CD4-positive, alpha-beta T cell (primary cell): ENCODE data around the gene KHDC1. TPM values are rescaled to one million over a fixed set of nuclear protein-coding genes. Genes with fewer than 3 reads are reported as not detected.
"Not testable (repeated sequence)": the region's sequence is repeated elsewhere in the genome, so short reads cannot be mapped to it uniquely, and the experiment has no call there.

ENCODE experiments used
- ATAC-seq: fragments of 200-7000 bp; cut with Tn5 transposase; one replicate; pipeline ENCODE4 v1.10.0; 2022; ENCODE audit warnings: mild to moderate bottlenecking; ENCODE audit not compliant: poor library complexity
- CTCF ChIA-PET: fragments of 350-600 bp; sonication (Branson Sonifier 250); formaldehyde crosslinking; loops from one replicate; lab custom pipeline; 2021; ENCODE audit warnings: antibody characterized with exemption, inconsistent platforms; lab: Charles Lee
- POLR2A ChIA-PET: fragments of 350-600 bp; sonication (Branson Sonifier 250); formaldehyde crosslinking; loops from one replicate; lab custom pipeline; 2021; ENCODE audit warnings: antibody characterized with exemption, inconsistent platforms; lab: Charles Lee
- DNase-seq, 14 experiments: peaks; one replicate each; pipeline ENCODE4 v3.0.0-alpha.2; 2013 to 2020; ENCODE audit warnings: mixed read lengths in 2 of 14
- H3K27ac ChIP-seq, 2 donors: one replicate each; pipeline versions ENCODE4 v1.5.1 to v1.7.0; 2013; ENCODE audit warnings: low read length in 2 of 2, low read depth in 1 of 2, mild to moderate bottlenecking in 1 of 2
- H3K27me3 ChIP-seq, 2 experiments: 1 replicate in 1 of 2; 2 replicates in 1 of 2; pipeline versions ENCODE4 v1.6.1 to v1.7.0; 2013; ENCODE audit warnings: low read length in 2 of 2, control low read depth in 1 of 2, mild to moderate bottlenecking in 1 of 2, moderate library complexity in 1 of 2; ENCODE audit not compliant: insufficient read depth in 2 of 2, control insufficient read depth in 1 of 2
- H3K36me3 ChIP-seq: one replicate; pipeline ENCODE4 v1.6.1; 2013; ENCODE audit warnings: low read length, control low read depth; ENCODE audit not compliant: insufficient read depth
- H3K4me1 ChIP-seq: one replicate; pipeline ENCODE4 v1.6.1; 2013; ENCODE audit warnings: low read length, control low read depth; ENCODE audit not compliant: insufficient read depth
- H3K4me3 ChIP-seq: one replicate; pipeline ENCODE4 v1.5.1; 2013; ENCODE audit warnings: mild to moderate bottlenecking, low read length, moderate library complexity
- H3K9me3 ChIP-seq, 2 experiments: 1 replicate in 1 of 2; 2 replicates in 1 of 2; pipeline versions ENCODE4 v1.6.1 to v1.7.0; 2013; ENCODE audit warnings: low read length in 2 of 2, mild to moderate bottlenecking in 2 of 2, control low read depth in 1 of 2, moderate library complexity in 1 of 2; ENCODE audit not compliant: control insufficient read depth in 1 of 2, insufficient read depth in 1 of 2
- H3K27ac Mint-ChIP-seq: one replicate; pipeline ENCODE4 v1.8.0; 2020; ENCODE audit warnings: mixed read lengths
- H3K27me3 Mint-ChIP-seq: one replicate; pipeline ENCODE4 v1.8.0; 2021; ENCODE audit warnings: mixed read lengths
- H3K36me3 Mint-ChIP-seq: one replicate; pipeline ENCODE4 v1.8.0; 2021; ENCODE audit warnings: low read depth, mixed read lengths
- H3K4me1 Mint-ChIP-seq: one replicate; pipeline ENCODE4 v1.8.0; 2021; ENCODE audit warnings: low read depth, mixed read lengths
- H3K4me3 Mint-ChIP-seq: one replicate; pipeline ENCODE4 v1.8.0; 2020; ENCODE audit warnings: mild to moderate bottlenecking, mixed read lengths
- H3K9me3 Mint-ChIP-seq: one replicate; pipeline ENCODE4 v1.8.0; 2020; ENCODE audit warnings: mixed read lengths
- intact Hi-C, 2 experiments: fragments of 100-400 bp; cut with DNase I in 1 of 2; cut with micrococcal nuclease in 1 of 2; formaldehyde crosslinking; loops; one replicate each; pipeline versions ENCODE4 v1.15.1 to v1.9.0; 2023 to 2025; cut with DNase I, micrococcal nuclease
- total RNA-seq, 174 experiments: library from RNA in 2 of 174; stranded (reverse) in 2 of 174; gene quantifications; one replicate each; pipeline ENCODE4 v1.2.3 and lab custom pipeline; 2021 to 2026
- TF ChIP-seq, protein P1 (sequence below): fragments of 200-600 bp; IDR thresholded peaks from one replicate; pipeline ENCODE4 v1.8.0; 2022; ENCODE audit warnings: antibody characterized with exemption, mild to moderate bottlenecking

KHDC1 gene
- total RNA-seq, 2 experiments from 2014 or later: 0.71 to 1.2 TPM

- ChIA-PET CTCF (no interaction called here), POLR2A (no interaction called here)
- Histone ChIP-seq H3K27ac (no peak overlapping the region), H3K9me3 (peaks cover 0 to under 1% of the 10 kb centered on the region in 2 experiments), H3K36me3 (no peaks in the 10 kb centered on the region), H3K4me3 (peak overlapping the region; percentile 90), H3K4me1 (peaks cover 17% of the 10 kb centered on the region), H3K27me3 (peaks cover 0 to 3% of the 10 kb centered on the region in 2 experiments)
- intact Hi-C loops: no loop called here
- peaks cover 6% of the 10 kb centered on the region for H3K36me3 Mint-ChIP-seq
- ATAC-seq (peak; percentile 37), DNase-seq (no peak)
- H3K27me3 Mint-ChIP-seq: peaks cover 51% of the 10 kb centered on the region
- H3K4me1 Mint-ChIP-seq: peaks cover 15% of the 10 kb centered on the region
- peak overlapping the region; percentile 95 for H3K4me3 Mint-ChIP-seq
- TF ChIP-seq, protein P1, sequence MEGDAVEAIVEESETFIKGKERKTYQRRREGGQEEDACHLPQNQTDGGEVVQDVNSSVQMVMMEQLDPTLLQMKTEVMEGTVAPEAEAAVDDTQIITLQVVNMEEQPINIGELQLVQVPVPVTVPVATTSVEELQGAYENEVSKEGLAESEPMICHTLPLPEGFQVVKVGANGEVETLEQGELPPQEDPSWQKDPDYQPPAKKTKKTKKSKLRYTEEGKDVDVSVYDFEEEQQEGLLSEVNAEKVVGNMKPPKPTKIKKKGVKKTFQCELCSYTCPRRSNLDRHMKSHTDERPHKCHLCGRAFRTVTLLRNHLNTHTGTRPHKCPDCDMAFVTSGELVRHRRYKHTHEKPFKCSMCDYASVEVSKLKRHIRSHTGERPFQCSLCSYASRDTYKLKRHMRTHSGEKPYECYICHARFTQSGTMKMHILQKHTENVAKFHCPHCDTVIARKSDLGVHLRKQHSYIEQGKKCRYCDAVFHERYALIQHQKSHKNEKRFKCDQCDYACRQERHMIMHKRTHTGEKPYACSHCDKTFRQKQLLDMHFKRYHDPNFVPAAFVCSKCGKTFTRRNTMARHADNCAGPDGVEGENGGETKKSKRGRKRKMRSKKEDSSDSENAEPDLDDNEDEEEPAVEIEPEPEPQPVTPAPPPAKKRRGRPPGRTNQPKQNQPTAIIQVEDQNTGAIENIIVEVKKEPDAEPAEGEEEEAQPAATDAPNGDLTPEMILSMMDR: no peak
- no peaks in the 10 kb centered on the region for H3K9me3 Mint-ChIP-seq
- H3K27ac Mint-ChIP-seq: peak overlapping the region; percentile 64
Measured at GRCh38 chr6:73309535-73309784, 46.5 kb upstream of the KHDC1 start.

GRCh38 chr6:73308712-73309534 is 45.9 kb upstream of the KHDC1 start:
- peak in 1 of 14 experiments; percentile 4 for DNase-seq
- H3K36me3 ChIP-seq: no peaks in the 10 kb centered on the region
- H3K4me1 ChIP-seq: peaks cover 17% of the 10 kb centered on the region
- H3K4me1 Mint-ChIP-seq: peaks cover 15% of the 10 kb centered on the region
- no peak overlapping the region for H3K27ac ChIP-seq
- H3K4me3 ChIP-seq: peak overlapping the region; percentile 90
- H3K4me3 Mint-ChIP-seq: peak overlapping the region; percentile 95
- no peaks in the 10 kb centered on the region for H3K9me3 ChIP-seq
- H3K9me3 Mint-ChIP-seq: no peaks in the 10 kb centered on the region
- H3K36me3 Mint-ChIP-seq: peaks cover 6% of the 10 kb centered on the region
- ChIA-PET POLR2A (no interaction called here), CTCF (no interaction called here)
- TF ChIP-seq, protein P1: no peak
- ATAC-seq: no peak
- peaks cover 47% of the 10 kb centered on the region for H3K27me3 Mint-ChIP-seq
- H3K27ac Mint-ChIP-seq: peak overlapping the region; percentile 64
- intact Hi-C loops: no loop called here
- no peaks in the 10 kb centered on the region for H3K27me3 ChIP-seq

GRCh38 chr6:73303773-73304172 is 40.8 kb upstream of the KHDC1 start:
- ATAC-seq, H3K36me3 Mint-ChIP-seq, H3K4me3 Mint-ChIP-seq, H3K27ac Mint-ChIP-seq, CTCF ChIA-PET, H3K4me3 ChIP-seq, POLR2A ChIA-PET, H3K36me3 ChIP-seq, H3K27me3 ChIP-seq, H3K9me3 Mint-ChIP-seq, DNase-seq, H3K4me1 ChIP-seq, intact Hi-C loops, H3K27ac ChIP-seq, H3K4me1 Mint-ChIP-seq, H3K9me3 ChIP-seq, H3K27me3 Mint-ChIP-seq: not testable (repeated sequence)

- no peaks in the 10 kb centered on the region for H3K27me3 ChIP-seq
Measured at GRCh38 chr6:73302339-73302738, 39.3 kb upstream of the KHDC1 start.

More at GRCh38 chr6:73302339-73302738, 39.3 kb upstream of the KHDC1 start:
- no peaks in the 10 kb centered on the region for H3K36me3 Mint-ChIP-seq
- H3K36me3 ChIP-seq: no peaks in the 10 kb centered on the region
- no peaks in the 10 kb centered on the region for H3K4me1 ChIP-seq
- H3K4me3 ChIP-seq: no peak overlapping the region
- H3K4me1 Mint-ChIP-seq: no peaks in the 10 kb centered on the region
- POLR2A ChIA-PET: no interaction called here
- TF ChIP-seq, protein P1: no peak
- H3K9me3 ChIP-seq: no peaks in the 10 kb centered on the region
- no peak overlapping the region for H3K27ac ChIP-seq
- ATAC-seq: no peak
- H3K27ac Mint-ChIP-seq: no peak overlapping the region
- H3K27me3 Mint-ChIP-seq: peaks cover 6% of the 10 kb centered on the region
- intact Hi-C loops: no loop called here
- no peak for DNase-seq
- H3K9me3 Mint-ChIP-seq: no peaks in the 10 kb centered on the region
- no peak overlapping the region for H3K4me3 Mint-ChIP-seq
- CTCF ChIA-PET: no interaction called here
